Activated gamma-delta T cell treated with anti-CD3 and anti-CD28 coated beads, Interleukin-2, amount 50 U/mL, for 16 hours (primary cell): ENCODE results near the gene TUNAR.
"Not testable (repeated sequence)": the region's sequence is repeated elsewhere in the genome, so short reads cannot be mapped to it uniquely, and the experiment has no call there.

Experiments used
- DNase-seq: peaks from one replicate; pipeline ENCODE4 v3.0.0-alpha.2; 2020; ENCODE audit warnings: low read depth

TUNAR gene

GRCh38 chr14:95918466-95918865 lies 41.8 kb downstream of the TUNAR start:
- no peak for DNase-seq

GRCh38 chr14:95920769-95921438 lies 44.3 kb downstream of the TUNAR start:
- DNase-seq, result no peak

GRCh38 chr14:95922080-95922479 lies 45.4 kb downstream of the TUNAR start:
- DNase-seq, result no peak

GRCh38 chr14:95928751-95929150 lies 52.1 kb downstream of the TUNAR start:
- no peak for DNase-seq

GRCh38 chr14:95931384-95931783 lies 54.8 kb downstream of the TUNAR start:
- no peak for DNase-seq

GRCh38 chr14:95935228-95935822 lies 58.7 kb downstream of the TUNAR start:
- DNase-seq, result no peak

GRCh38 chr14:95936041-95936440 lies 59.4 kb downstream of the TUNAR start:
- DNase-seq, result no peak

- DNase-seq, result no peak
These were observed 62.7 kb downstream of the TUNAR start for GRCh38 chr14:95939335-95939734.

- no peak for DNase-seq
These were observed 65.3 kb downstream of the TUNAR start for GRCh38 chr14:95941897-95942296.

- DNase-seq, result no peak
These were observed 67.1 kb downstream of the TUNAR start for GRCh38 chr14:95943699-95944098.

GRCh38 chr14:95944462-95944861 lies 67.8 kb downstream of the TUNAR start:
- DNase-seq, result no peak

GRCh38 chr14:95946867-95947266 lies 70.2 kb downstream of the TUNAR start:
- DNase-seq, result no peak

- DNase-seq, result no peak
These were observed 71.9 kb downstream of the TUNAR start for GRCh38 chr14:95948558-95948981.

- no peak for DNase-seq
These were observed 74.7 kb downstream of the TUNAR start for GRCh38 chr14:95951359-95951758.

GRCh38 chr14:95953111-95953724 lies 76.6 kb downstream of the TUNAR start:
- DNase-seq, result no peak

- no peak for DNase-seq
These were observed 80.2 kb downstream of the TUNAR start for GRCh38 chr14:95956601-95957460.

- no peak for DNase-seq
These were observed 81.5 kb downstream of the TUNAR start for GRCh38 chr14:95958105-95958504.

GRCh38 chr14:95959317-95959716 lies 82.7 kb downstream of the TUNAR start:
- DNase-seq, result no peak

GRCh38 chr14:95961481-95961880 lies 84.8 kb downstream of the TUNAR start:
- no peak for DNase-seq

GRCh38 chr14:95964901-95965300 lies 88.3 kb downstream of the TUNAR start:
- DNase-seq, result no peak

GRCh38 chr14:95968048-95968447 lies 91.4 kb downstream of the TUNAR start:
- not testable (repeated sequence) for DNase-seq
